MCF 10A (cell line): Measurements from ENCODE around the gene IFFO2. TPM values are rescaled to one million over a fixed set of nuclear protein-coding genes. Genes with fewer than 3 reads are reported as not detected.

Source experiments
- BruUV-seq: library from RNA; stranded (reverse); fragments of 400-500 nt; replicated peaks from 2 replicates; lab custom pipeline; 2021; lab: Mats Ljungman, UMichigan
- CTCF ChIA-PET: fragments of 300-600 bp; sonication (Branson Sonifier 250); formaldehyde crosslinking; extraction: SDS; loops from one replicate; lab custom pipeline; 2021; ENCODE audit warnings: antibody characterized with exemption, inconsistent platforms; lab: Yijun Ruan, JAX
- POLR2A ChIA-PET: fragments of 300-600, 350-650 bp; sonication (Branson Sonifier 250); formaldehyde crosslinking; extraction: SDS; loops from one replicate; lab custom pipeline; 2020; ENCODE audit warnings: antibody characterized with exemption, inconsistent platforms; lab: Yijun Ruan, JAX
- DNase-seq: peaks from one replicate; pipeline ENCODE4 v3.0.0-alpha.2; 2018; ENCODE audit not compliant: unreplicated experiment
- H3K27ac Mint-ChIP-seq: one replicate; pipeline ENCODE4 v1.8.0; 2022; ENCODE audit warnings: mild to moderate bottlenecking, low read depth, mixed read lengths; ENCODE audit not compliant: unreplicated experiment
- H3K27me3 Mint-ChIP-seq: one replicate; pipeline ENCODE4 v1.8.0; 2022; ENCODE audit warnings: mixed read lengths; ENCODE audit not compliant: insufficient read depth, unreplicated experiment
- H3K36me3 Mint-ChIP-seq: one replicate; pipeline ENCODE4 v1.8.0; 2022; ENCODE audit warnings: mild to moderate bottlenecking, moderate library complexity, mixed read lengths; ENCODE audit not compliant: insufficient read depth, unreplicated experiment
- H3K4me1 Mint-ChIP-seq: one replicate; pipeline ENCODE4 v1.8.0; 2022; ENCODE audit warnings: mixed read lengths; ENCODE audit not compliant: insufficient read depth, unreplicated experiment
- H3K4me3 Mint-ChIP-seq: one replicate; pipeline ENCODE4 v1.8.0; 2022; ENCODE audit warnings: mild to moderate bottlenecking, moderate library complexity, mixed read lengths; ENCODE audit not compliant: unreplicated experiment
- H3K9me3 Mint-ChIP-seq: one replicate; pipeline ENCODE4 v1.8.0; 2022; ENCODE audit warnings: mixed read lengths; ENCODE audit not compliant: unreplicated experiment
- CTCF ChIP-seq: fragments of 200-600 bp; IDR thresholded peaks from one replicate; pipeline ENCODE4 v1.8.0; 2022; ENCODE audit warnings: antibody characterized with exemption, mild to moderate bottlenecking; ENCODE audit not compliant: unreplicated experiment
- intact Hi-C: fragments of 100-400 bp; cut with micrococcal nuclease; formaldehyde crosslinking; loops from 2 replicates; pipeline ENCODE4 v1.14.1; 2022
- total RNA-seq: library from RNA; stranded (reverse); gene quantifications from 2 replicates; pipeline ENCODE4 v1.2.3, GENCODE V29; 2022

IFFO2 gene
- total RNA-seq, 1 experiment from 2014 or later: 21.0 TPM

GRCh38 chr1:18943914-18944572 lies 12.4 kb downstream of the IFFO2 start:
- no TSS peak for BruUV-seq
- no peak overlapping the region for H3K27ac Mint-ChIP-seq
- CTCF ChIA-PET: interaction anchor here (0.7 to 1.6 kb wide), 3 partner anchors 131 to 699 kb away, joined by 3 to 6 read pairs (median 3); no protein-coding TSS in a partner anchor
- H3K4me1 Mint-ChIP-seq: peaks cover 50% of the 10 kb centered on the region
- H3K36me3 Mint-ChIP-seq: peaks cover 10% of the 10 kb centered on the region
- no peaks in the 10 kb centered on the region for H3K27me3 Mint-ChIP-seq
- POLR2A ChIA-PET: interaction anchor here (0.7 to 3.4 kb wide), 2 partner anchors 10 to 267 kb away, joined by 3 to 8 read pairs; no protein-coding TSS in a partner anchor
- DNase-seq: no peak
- no peak overlapping the region for H3K4me3 Mint-ChIP-seq
- no peak for TF ChIP-seq CTCF
- H3K9me3 Mint-ChIP-seq: no peaks in the 10 kb centered on the region
- intact Hi-C loops: no loop called here

GRCh38 chr1:18943162-18943561 lies 13.3 kb downstream of the IFFO2 start:
- no peak for TF ChIP-seq CTCF
- no peak for DNase-seq
- H3K36me3 Mint-ChIP-seq: peaks cover 7% of the 10 kb centered on the region
- POLR2A ChIA-PET: interaction anchor here (0.7 to 3.4 kb wide), 2 partner anchors 11 to 267 kb away, joined by 3 to 8 read pairs; no protein-coding TSS in a partner anchor
- no peak overlapping the region for H3K4me3 Mint-ChIP-seq
- CTCF ChIA-PET: interaction anchor here (1.0 to 1.6 kb wide), 2 partner anchors 14 to 132 kb away, joined by 4 to 6 read pairs; partner anchors contain the start of gene IFFO2
- BruUV-seq: no TSS peak
- no peaks in the 10 kb centered on the region for H3K9me3 Mint-ChIP-seq
- H3K27me3 Mint-ChIP-seq: no peaks in the 10 kb centered on the region
- no peak overlapping the region for H3K27ac Mint-ChIP-seq
- intact Hi-C loops: no loop called here
- peaks cover 41% of the 10 kb centered on the region for H3K4me1 Mint-ChIP-seq

- BruUV-seq: no TSS peak
- no peak overlapping the region for H3K27ac Mint-ChIP-seq
- POLR2A ChIA-PET: interaction anchor here (3.4 kb wide), 1 partner anchor 12 kb away, joined by 8 read pairs; no protein-coding TSS in a partner anchor
- intact Hi-C loops: no loop called here
- H3K27me3 Mint-ChIP-seq: no peaks in the 10 kb centered on the region
- no peak for TF ChIP-seq CTCF
- DNase-seq: no peak
- peaks cover 4% of the 10 kb centered on the region for H3K36me3 Mint-ChIP-seq
- CTCF ChIA-PET: interaction anchor here (0.7 kb wide), 2 partner anchors 68 to 97 kb away, joined by 3 to 4 read pairs; no protein-coding TSS in a partner anchor
- no peak overlapping the region for H3K4me3 Mint-ChIP-seq
- no peaks in the 10 kb centered on the region for H3K9me3 Mint-ChIP-seq
- H3K4me1 Mint-ChIP-seq: peaks cover 34% of the 10 kb centered on the region
Measured at GRCh38 chr1:18942340-18942739, 14.1 kb downstream of the IFFO2 start.
